WI38 (cell line): ENCODE data around the gene LAMA1.

ENCODE experiments used
- H3K4me3 ChIP-seq: 2 replicates; pipeline ENCODE4 v1.5.1; 2011; ENCODE audit warnings: low read depth, mild to moderate bottlenecking, control low read depth, low read length
- CTCF ChIP-seq: IDR thresholded peaks from 2 replicates; pipeline ENCODE4 v1.5.1; 2012; ENCODE audit warnings: low read depth, mild to moderate bottlenecking, control low read depth, low read length

LAMA1 gene

DNA sequence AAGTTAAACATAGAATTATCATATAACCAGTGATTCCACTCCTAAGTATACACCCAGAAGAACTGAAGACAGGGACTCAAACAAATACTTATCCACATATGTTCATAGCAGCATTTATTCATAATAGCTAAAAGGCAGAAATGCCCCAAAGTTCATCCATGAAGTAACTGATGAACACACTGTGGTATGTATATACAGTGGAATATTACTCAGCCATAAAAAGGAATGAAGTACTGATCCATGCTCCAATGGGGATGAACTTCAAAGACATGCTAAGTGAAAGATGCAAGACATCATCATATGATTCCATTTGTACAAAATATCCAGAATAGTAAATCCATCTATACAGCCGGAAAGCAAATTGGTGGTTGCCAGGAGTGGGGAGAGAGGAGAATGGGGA, 157.5 kb downstream of the LAMA1 start:
- TF ChIP-seq CTCF: no peak
- no peak overlapping the region for H3K4me3 ChIP-seq

- no peak overlapping the region for H3K4me3 ChIP-seq
- no peak for TF ChIP-seq CTCF
Measured at GRCh38 chr18:6959110-6959509, 158.5 kb downstream of the LAMA1 start.

- no peak overlapping the region for H3K4me3 ChIP-seq
- TF ChIP-seq CTCF: no peak
Measured at GRCh38 chr18:6956999-6957398, 160.6 kb downstream of the LAMA1 start.

DNA sequence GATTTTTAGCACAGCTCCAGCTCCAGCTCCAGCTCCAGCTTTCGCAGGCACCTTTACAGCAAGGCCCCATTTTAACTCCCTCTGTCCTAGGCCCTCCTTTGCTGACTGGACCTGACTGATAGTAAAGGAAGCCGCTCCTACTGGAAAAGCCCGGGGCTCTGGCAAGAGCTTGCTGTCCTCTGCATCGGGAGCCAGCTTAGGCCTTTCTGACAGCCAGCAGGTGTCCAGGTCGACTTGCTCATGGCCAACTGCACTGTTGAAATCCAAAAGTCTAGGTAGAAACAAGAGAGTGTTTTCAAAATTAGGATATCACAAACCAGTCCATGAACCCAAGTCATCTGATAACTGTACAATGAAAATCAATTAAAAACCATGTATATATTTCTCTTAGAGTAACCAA, 161.1 kb downstream of the LAMA1 start:
- no peak overlapping the region for H3K4me3 ChIP-seq
- no peak for TF ChIP-seq CTCF

DNA sequence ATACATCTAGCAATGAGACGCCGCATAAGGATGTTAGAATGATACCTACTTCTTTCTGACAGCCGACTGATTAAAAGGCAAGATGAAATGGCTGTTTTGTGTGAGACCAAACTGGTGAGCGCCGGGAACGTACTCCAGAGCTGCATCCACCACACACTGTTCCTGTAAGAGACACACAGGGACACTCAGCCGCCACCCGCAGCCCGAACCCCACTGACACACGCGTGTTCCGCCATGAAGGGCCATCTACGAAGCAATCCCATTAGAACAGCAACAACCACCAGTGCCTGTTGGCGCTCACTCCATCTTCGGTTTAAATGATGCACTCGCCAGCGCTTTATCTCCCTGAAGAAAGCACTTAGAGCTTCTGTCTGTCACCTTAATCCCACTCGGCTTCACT, 162.3 kb downstream of the LAMA1 start:
- H3K4me3 ChIP-seq: no peak overlapping the region
- no peak for TF ChIP-seq CTCF

GRCh38 chr18:6954501-6954900, 163.1 kb downstream of the LAMA1 start:
- TF ChIP-seq CTCF: no peak
- H3K4me3 ChIP-seq: no peak overlapping the region

- TF ChIP-seq CTCF: no peak
- no peak overlapping the region for H3K4me3 ChIP-seq
Measured at GRCh38 chr18:6951336-6952090, 166.1 kb downstream of the LAMA1 start.
